ENCODE measurements around the gene ACSL6.

Gene ACSL6

DNA sequence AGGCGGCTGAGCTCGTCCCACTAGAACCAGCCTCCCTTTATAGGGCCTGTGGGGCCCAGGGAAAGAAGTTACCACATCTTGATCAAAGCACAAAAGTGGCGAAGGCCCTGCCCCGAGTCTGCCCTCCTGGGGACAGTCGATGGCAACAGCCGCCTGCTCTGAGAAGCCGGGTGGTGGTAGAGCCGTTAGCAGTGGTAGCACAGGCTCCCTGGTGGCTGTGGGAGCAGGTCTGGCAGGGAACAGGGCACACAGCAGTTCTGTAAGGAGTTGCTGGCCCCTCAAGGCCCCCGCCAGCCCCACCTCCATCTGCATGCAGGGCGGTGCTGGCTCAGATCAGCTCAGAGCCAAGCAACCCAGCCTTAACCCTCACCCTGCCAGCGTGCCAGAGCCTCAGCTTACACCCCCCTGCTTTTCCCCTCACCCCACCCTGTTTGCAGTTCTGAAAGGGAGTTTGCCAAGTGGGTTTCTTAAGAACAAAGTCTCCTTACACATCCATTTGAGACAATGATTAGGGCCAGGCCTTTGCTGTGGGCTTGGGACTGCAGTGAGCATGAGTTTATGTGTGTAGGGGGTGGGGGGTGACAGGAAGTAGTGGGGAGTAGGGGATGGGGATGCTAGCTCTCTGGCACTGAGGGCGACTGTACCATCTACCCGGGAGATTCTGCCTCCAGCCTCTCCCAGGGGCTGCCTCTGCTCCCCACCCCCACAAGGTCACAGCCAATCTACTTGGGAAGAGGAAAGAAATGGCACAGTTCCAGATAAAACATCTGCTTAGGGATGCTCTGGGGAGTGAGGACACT is 11.8 kb downstream of the ACSL6 start:
- no peak for DNase-seq (ENCODE audit: low spot score)

DNA sequence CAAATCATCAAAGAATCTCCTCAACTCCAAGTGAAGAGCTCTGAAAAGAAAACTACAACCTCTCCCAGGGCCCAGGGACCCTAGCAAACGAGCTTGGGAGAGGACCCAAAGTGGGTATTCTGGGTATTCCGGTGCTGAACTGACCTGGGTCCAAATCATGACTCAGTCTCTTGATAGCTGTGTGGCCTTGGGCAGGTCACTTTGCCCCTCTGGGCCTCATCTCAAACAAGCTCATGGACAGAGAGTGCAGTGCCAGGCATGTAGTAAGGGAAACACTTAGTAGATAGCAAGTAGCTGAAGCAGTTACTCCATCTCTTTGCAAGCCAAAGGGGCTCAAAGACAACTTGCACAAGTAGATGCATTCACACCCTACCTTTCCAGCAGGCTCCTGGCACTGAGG is 12.4 kb downstream of the ACSL6 start:
- no peak for DNase-seq (ENCODE audit: low spot score)

DNA sequence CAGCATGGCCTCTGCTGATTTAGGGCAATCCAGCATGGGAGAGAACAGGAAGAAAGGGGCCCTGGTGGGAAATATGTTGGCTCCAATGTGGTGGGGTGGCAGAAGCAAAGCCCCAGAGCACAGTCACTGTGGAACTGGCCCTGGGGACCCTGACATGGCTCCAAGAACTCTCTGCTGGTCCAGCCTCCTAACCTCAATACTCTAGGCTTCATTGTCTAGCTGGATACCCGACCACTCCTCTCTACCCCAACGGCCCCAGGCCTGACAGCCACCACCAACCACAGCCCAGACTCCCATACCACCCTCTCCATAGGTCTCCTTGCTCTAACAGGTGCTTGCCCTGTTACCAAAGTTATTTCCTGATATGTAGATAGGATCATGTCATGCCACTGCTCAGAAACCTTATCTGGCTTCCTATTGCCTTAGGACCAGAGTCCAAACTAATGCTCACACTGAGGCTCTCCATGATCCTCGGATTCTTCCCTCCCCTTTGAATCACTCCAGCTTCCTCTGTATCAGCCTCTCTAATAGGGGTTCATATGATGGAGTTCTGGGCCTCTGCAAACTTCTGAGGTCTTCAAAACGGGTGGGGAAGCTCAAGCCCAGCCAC is 12.9 kb downstream of the ACSL6 start:
- DNase-seq (ENCODE audit: low spot score) = no peak

DNA sequence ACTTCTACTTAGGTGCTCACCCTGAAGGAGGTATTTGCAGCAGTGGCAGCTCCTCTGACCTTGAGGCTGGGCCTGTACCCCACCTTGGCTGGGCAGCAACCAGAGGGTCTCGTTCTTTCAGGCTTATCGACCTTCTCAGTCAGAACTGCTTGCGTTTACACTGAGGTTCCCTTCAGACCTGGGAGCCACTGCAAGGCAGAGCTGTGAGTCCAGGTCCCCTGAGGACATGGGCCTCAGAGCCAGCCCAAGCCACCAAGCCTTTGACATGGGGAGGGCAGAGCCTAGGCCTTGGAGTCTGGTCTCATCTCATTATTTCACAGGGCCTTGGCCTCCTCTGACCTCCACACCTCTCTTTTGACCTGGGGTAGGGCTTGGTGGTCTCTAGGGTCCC is 13.7 kb downstream of the ACSL6 start:
- no peak for DNase-seq (ENCODE audit: low spot score)

DNA sequence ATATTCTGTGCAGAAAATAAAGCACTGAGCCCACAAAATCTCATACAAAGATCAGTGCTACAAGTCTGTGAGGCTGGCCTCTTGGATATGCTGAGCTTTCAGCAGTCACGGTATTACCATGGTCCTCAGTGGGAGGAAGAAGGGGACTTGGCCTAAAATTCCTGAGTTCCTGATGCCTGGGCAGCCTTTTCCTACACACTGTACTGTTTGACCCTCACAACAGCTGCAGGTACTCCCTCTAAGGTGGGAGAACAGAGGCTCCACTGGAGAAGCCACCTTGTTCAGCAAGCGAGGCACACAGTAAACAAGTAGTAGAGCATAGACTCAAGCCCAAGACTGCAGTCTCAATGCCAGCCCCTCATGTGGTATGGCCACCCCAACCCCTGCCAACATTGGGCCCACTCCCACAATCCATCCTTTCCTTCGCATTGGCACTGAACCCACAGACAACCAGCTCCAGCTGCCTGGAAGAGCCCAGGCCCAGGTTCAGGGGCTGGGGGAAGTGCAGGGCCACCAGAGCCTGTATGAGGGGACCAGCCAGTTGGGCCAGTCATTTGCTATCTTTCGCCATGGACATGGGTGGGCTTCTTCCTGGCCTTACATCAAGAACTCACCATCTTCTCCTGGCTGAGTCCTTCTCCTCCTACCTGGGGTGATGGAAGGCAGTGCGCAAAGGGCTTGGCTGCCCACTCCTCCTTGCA is 14.3 kb downstream of the ACSL6 start:
- no peak for DNase-seq (ENCODE audit: low spot score)

DNA sequence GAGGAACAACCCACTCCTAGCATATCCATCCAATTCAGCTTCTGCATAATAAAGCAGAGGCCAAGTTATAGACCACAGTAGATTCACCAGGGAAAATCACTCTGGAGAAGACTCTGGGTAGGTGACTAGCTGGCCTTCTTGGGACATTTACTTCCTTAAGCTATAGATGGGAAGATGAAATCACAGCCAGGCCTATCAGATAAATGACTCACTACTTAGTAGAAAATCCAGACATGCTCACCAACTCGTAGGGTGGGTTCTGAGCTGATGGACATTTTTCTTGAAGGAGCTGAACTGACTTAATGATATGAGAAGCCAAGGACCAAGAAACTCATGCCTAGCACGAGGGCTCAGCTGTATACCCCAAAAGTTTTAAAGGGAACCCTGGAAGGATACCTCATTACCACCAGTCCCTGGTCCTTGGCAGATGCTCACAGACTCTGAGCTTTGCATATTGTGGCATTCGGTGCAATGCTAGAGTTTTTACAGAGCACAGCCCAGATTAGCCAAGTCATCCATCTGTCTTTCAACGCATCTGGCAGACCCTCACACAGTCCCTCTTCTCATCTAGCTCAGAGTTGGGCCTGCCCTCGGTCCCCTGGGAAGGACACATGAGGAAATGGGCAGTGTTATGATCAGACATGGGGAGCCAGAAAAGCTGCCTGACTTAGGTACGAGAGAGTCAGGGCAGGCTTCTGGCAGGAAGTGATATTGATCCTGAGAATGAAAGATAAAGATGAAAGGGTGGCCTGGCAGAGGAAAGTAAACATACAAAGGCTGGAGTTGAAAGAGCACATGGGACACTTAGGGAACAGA is 15.0 kb downstream of the ACSL6 start:
- DNase-seq (ENCODE audit: low spot score) = no peak

DNA sequence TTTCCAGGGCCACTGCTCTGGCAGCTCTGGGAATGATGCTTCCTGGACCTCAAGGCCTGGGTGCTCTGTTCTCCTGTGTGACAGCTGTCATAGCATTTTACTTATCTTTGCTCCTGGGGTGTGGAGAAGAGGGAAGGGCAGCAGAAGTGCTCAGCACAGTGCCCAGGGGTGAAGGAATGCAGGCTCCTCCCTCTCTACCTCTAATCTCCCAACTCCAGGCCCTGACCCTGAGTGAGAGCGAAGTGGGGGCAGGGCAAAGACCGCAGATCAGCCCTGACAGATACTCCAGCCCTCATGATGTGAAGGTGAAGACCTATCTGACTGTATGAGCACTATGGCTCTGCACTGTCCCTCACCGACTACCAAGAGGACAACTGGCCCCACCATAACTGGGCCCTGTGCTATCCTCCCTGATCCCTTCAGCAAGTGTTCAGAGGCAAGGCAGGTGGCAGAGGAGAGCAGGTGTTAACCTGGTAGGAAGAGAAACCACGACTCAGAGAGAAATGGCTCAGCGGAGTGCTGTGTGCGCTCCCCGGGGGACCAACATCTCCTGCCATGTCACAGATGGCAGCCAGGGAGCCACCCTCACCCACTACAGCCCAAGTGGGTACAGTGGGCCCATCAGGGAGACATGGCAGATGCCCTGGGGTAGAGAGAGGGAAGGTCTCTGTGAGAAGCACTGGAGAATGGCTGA is 16.8 kb downstream of the ACSL6 start:
- no peak for DNase-seq (ENCODE audit: low spot score)

DNA sequence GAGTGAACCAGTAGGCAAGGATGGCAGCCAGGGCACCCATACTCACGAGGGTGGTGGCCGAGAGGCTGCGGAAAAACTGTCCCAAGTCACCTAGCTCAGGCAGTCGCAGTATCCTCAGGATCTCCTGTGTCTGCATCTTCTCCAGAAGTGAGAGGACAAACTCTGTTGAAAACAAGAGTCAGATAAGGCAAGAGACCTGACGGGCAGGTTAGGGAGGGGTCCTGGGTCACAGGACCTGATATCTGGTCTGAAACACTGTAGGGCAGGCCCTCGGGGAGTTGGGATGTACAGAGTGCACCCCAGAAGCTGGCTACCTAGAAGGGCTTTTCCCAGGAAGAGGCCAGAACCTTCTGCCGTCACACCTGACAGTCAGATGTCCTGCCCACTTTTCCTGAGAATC is 17.4 kb downstream of the ACSL6 start:
- DNase-seq (ENCODE audit: low spot score) = no peak

DNA sequence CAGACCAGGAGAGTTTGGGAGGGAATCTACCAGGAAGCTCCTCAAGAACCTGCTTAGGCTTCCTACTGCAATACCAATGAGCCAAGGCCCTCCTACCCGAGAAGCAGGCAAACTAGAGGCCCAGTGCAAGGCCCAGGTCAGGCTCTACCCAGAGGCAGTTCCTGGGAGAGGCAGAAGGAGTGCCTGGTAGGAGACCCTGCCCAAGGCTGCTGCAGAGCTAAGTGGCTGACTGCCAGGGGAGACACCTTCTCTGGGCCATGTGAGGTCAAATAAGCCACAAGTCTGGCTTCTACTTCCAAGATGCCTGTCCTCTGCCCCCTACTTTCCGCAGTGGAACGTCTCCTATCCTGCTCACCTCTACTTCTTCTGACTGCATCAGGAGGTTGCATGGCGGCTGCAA is 17.8 kb downstream of the ACSL6 start:
- DNase-seq (ENCODE audit: low spot score) = no peak

DNA sequence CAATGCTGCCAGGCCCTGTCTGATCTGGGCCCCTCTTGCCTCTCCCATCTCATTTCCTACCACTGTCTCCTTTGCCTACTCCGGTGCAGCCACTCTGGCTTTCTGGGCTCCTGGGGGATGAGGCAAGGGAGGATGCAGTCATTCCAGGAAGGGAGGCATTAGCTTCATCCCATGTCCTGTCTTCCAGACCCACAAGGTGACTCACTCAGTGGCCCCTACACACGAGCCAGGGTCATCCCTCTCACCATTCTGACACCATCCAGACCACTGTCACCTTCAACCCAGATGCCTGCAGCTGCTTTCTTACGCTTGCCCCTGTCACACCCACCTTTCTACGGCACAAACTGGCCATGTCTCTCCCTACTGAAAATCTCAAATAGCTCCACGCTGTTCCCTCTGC is 19.1 kb downstream of the ACSL6 start:
- DNase-seq (ENCODE audit: low spot score) = no peak

DNA sequence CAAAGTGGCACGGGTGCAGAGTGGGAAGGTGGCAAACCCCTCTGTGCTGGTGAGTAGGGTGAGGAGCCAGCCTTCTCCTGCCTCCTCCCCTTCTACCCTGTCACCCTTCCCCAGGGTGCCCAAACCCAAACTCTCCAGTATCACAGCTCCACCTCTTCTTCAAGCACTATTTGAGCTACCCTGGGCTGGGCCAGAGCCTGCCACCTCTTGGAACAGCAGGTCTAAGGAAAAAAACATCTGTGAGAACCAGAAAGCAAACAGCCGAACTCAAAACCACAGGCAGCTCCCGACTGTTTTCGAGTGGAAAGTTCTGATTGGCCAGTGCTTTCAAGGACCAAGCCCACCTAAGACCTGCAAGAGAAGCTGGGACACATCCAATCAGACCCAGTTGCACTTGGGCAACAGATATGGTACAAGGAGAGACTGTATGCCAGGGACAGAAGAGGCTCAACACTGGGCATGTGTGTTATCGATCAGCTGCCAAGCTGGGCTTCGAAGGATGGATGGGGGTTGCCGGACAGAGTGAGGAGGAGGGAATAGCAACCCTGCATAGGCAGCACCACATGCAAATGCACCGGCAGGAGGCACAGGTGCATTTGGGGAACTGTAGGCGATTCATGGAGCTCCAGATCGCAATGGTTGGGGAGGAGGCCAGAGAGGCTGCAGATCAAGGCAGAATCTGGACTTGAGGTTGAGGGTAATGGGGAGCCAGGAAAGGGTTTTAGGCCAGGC is 19.7 kb downstream of the ACSL6 start:
- DNase-seq (ENCODE audit: low spot score) = no peak

DNA sequence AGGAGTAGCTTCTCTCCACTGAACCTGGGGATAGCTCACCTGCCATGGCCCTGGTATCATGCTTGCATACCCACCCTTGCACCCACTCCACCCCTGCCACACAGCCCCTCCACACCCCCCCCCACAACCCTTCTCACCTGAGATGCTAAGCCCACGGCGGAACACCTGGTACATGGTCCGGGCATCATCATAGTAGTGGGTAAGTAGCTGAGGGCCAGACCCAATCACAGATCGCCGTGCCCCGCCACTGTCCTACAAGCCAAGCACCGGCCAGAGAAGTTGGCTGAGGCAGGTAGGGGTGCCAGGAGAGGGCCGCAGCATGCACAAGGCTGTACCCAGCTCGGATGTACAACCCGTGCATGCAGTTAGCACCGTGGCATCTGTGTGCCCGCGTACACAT is 20.7 kb downstream of the ACSL6 start:
- no peak for DNase-seq (ENCODE audit: low spot score)

DNA sequence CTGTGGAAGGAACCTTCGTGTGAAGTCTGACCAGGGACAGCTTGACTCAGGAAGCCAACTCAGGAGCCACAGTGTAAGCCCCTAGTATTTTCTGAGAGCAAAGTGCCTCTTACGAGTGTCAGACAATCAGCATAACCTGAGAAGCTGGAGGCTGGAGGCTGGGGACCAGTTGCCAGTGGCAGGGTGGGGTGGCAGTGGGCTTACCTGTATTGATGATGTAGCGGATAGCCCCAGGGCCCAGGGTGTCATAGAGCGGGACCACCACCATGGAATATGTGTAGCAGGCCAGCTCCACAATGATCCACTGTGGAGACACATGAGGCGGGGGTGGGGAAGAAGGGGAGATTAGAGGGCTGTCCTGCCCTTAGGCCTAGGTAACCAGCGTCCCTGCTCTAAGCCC is 22.9 kb downstream of the ACSL6 start:
- DNase-seq (ENCODE audit: low spot score) = no peak

DNA sequence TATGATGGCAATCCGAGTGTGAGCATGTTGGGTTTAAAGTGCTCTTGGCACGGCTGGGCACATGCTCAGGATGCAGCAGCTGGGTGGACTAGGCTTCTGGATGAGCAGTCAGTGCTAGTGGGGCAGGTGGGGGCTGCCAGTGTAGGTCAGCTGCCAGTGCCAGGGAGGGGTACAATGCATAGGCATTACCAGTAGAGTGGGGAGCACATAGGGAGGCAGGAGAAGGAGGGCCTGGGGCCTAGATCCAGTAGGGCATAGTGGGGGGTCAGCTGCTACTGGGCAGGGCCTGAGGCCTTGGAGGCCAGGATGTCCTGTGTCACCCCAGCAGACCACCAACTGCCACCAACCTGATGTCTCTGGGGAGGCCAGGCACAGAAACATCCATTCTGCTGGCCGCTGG is 24.2 kb downstream of the ACSL6 start:
- no peak for DNase-seq (ENCODE audit: low spot score)

DNA sequence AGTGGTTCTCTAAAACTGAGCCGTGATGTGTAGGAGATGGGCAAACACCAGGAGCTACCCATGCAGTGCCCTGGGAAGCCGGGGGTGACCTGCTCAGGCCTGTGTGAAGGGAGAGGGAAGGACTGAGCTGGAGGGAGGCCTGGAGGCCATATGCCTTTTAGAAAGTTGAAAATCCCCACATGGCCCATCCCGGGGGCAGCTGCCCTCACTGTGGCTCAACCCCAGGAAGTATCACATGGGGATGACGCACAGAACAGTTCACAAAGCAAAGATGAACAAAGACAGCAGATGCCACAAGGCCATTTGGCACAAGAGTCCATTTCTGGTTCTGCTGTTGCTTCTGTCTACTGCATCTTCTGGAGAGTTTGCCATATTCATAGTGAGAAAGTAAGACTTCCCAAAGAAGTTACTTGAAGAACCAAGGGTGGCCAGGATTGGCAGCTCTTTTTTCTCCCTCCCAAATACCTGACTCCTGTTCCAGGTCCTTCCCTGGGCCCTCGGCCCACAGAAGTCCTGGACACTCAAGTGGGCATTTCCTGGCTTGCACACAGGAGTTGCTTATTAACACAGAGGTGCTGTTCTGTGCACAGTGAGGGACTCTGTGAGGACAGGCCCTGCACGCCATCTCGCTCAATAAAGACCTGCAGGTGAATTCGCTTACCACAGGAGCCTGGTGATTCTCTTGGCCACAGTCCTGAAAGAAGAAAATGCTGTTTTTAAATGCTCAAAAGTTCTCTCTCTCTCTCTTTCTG is 25.1 kb downstream of the ACSL6 start:
- no peak for DNase-seq (ENCODE audit: low spot score)

DNA sequence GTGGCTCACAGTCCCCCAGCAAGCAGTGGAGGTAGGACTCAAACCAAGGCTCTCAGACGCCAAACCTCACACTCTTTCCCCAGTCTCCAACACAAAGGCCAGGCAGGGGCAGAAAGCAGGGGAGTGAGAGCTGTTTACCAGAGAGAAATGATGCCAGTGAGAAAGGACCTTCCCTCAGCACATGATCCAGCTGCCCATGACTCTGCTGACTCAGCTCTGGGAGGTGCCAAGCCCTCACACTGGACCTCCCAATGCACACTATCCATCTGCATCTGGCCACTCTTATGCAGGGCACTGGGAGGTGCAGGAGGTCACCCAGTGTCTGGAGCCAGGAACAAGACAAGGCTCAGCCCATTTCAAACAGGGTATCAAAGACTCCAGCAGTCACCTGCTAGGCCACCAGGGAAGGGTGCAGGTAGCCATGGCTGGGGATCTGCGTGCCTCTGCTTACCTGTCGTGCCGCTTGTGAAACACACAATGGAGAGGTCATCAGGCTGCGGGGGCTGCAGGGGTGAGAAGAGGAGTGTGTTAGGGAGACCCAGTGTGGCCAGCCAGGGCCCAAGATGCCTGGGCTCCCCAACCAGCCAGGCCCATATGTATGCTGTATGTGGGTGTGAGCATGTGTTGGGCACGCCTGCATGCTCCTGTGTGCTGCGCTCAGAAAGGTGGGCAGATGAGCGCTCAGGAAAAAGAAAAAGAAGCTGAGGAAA is 26.3 kb downstream of the ACSL6 start:
- no peak for DNase-seq (ENCODE audit: low spot score)

DNA sequence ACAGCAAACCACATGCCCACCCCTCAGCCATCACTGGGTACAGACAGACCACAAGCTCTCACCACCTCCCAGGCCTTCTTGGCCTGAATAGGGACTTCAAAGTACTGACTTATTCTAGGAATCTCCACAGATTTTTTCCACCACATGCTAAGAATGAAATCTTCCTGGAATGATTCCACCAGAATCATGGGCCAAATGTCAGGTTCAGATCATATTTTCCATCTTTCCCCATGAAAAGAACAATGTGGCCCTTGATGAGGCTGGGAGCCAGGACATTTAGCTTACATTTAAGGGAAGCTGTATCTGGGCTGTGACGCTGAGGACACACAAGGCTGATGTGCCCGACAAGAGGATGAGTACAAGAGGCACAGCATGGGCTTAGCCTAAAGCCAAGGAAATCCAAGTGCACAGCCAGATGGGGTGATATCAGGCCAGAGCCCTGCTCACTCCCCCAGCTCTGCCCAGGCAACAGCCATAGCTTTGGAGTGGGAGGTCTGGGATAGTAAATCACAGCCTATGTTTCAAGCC is 28.1 kb downstream of the ACSL6 start:
- DNase-seq (ENCODE audit: low spot score) = no peak

DNA sequence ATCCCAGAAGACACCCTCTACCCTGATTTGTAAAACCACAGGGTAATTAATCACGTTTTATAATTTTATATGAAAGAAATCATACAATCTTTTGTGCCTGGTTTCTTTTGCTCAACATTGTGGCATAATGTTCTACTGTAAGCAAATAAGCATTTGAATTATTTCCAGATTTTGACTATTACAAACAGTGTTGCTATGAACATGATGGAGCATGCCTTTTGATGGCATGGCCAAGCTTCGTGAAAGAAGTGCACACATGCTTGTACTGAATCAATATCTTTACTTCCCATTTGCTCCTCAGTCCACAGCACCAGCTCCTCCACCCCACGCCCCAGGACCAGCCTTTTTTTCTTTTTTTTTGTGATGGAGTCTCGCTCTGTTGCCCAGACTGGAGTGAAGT is 29.9 kb downstream of the ACSL6 start:
- no peak for DNase-seq (ENCODE audit: low spot score)

DNA sequence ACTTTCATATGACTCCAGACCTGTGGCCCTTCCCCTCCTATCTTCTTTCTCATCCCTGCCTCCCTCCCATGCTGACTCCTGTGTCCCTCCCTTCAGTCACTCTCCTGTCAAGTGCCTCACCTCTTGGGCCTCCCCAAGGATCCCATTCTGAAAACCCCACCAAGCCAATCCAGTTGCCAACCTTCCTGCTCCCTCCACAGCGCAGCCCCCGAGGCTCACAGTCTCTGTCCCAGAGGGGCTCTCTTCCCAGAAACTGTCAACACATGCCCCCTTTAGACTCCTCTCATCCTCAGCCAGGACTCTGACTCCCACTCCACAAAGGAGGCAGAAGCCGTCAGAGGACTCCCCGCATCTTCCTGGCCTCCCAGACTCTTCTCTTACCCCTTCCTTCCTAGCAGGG is 30.8 kb downstream of the ACSL6 start:
- no peak for DNase-seq (ENCODE audit: low spot score)

DNA sequence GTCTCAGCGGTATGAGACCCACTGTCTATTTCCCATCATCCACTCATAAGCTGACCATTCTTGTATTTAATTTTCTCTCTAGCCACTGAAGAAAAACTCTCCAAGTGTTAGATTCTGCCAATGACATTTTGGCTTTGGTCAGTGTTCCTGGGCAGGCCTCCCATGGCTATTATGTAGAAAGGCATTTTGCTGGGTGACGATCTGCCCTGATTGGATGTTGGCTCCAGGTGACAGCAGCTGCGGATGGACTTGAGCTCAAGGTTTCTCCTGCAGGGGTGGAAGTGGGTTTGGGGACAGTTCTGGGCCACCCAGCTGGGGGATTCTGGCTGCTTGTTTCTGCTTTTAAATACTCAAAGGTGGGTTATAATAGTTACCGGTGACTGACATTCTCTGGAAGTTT is 31.6 kb downstream of the ACSL6 start:
- no peak for DNase-seq (ENCODE audit: low spot score)
